HEK293 (cell line): Measurements from ENCODE around the gene SEC11A.
A peak's percentile ranks its signal among the peaks of the same experiment; 100 is the strongest.

Experiments
- AEBP2 ChIP-seq: fragments of 450-650 bp; formaldehyde crosslinking; IDR thresholded peaks from 2 replicates; pipeline ENCODE4 v1.5.1; 2016; ENCODE audit warnings: missing biosample characterization, missing genetic modification characterization, borderline replicate concordance
- EGR2 ChIP-seq: fragments of 450-650 bp; formaldehyde crosslinking; IDR thresholded peaks from 2 replicates; pipeline ENCODE4 v1.5.1; 2016; ENCODE audit warnings: low read depth, missing biosample characterization, missing genetic modification characterization
- FEZF1 ChIP-seq: fragments of 450-650 bp; formaldehyde crosslinking; IDR thresholded peaks from 2 replicates; pipeline ENCODE4 v1.5.1; 2016; ENCODE audit warnings: missing biosample characterization, missing genetic modification characterization
- GLIS1 ChIP-seq: fragments of 450-650 bp; formaldehyde crosslinking; IDR thresholded peaks from 2 replicates; pipeline ENCODE4 v1.5.1; 2016; ENCODE audit warnings: missing biosample characterization, missing genetic modification characterization
- KLF1 ChIP-seq: fragments of 450-650 bp; formaldehyde crosslinking; IDR thresholded peaks from 2 replicates; pipeline ENCODE4 v1.5.1; 2016; ENCODE audit warnings: missing biosample characterization, missing genetic modification characterization
- KLF16 ChIP-seq: fragments of 450-650 bp; formaldehyde crosslinking; IDR thresholded peaks from 2 replicates; pipeline ENCODE4 v1.5.1; 2017; ENCODE audit warnings: missing biosample characterization, missing genetic modification characterization
- PRDM1 ChIP-seq: fragments of 450-650 bp; formaldehyde crosslinking; IDR thresholded peaks from 2 replicates; pipeline ENCODE4; 2016; ENCODE audit warnings: missing biosample characterization, missing genetic modification characterization
- TCF7L2 ChIP-seq: IDR thresholded peaks from 2 replicates; pipeline ENCODE4 v1.6.1; 2011; ENCODE audit warnings: low read depth, mild to moderate bottlenecking, inconsistent platforms, low read length, moderate library complexity, borderline replicate concordance
- TSHZ1 ChIP-seq: fragments of 450-650 bp; formaldehyde crosslinking; IDR thresholded peaks from 2 replicates; pipeline ENCODE4 v1.5.1; 2016; ENCODE audit warnings: missing biosample characterization, missing genetic modification characterization, borderline replicate concordance
- YY2 ChIP-seq: fragments of 450-650 bp; formaldehyde crosslinking; IDR thresholded peaks from 2 replicates; pipeline ENCODE4 v1.5.1; 2016; ENCODE audit warnings: missing biosample characterization, missing genetic modification characterization
- ZBTB10 ChIP-seq: fragments of 450-650 bp; formaldehyde crosslinking; IDR thresholded peaks from 2 replicates; pipeline ENCODE4 v1.5.1; 2016; ENCODE audit warnings: missing biosample characterization, missing genetic modification characterization
- ZBTB21 ChIP-seq: fragments of 450-650 bp; formaldehyde crosslinking; IDR thresholded peaks from 2 replicates; pipeline ENCODE4 v1.5.1; 2017; ENCODE audit warnings: missing biosample characterization, missing genetic modification characterization
- ZBTB48 ChIP-seq: fragments of 450-650 bp; formaldehyde crosslinking; IDR thresholded peaks from 2 replicates; pipeline ENCODE4 v1.5.1; 2016; ENCODE audit warnings: missing biosample characterization, missing genetic modification characterization
- ZNF157 ChIP-seq: fragments of 450-650 bp; formaldehyde crosslinking; IDR thresholded peaks from 2 replicates; pipeline ENCODE4 v1.5.1; 2016; ENCODE audit warnings: missing biosample characterization, missing genetic modification characterization
- ZNF239 ChIP-seq: fragments of 450-650 bp; formaldehyde crosslinking; IDR thresholded peaks from 2 replicates; pipeline ENCODE4 v1.5.1; 2016; ENCODE audit warnings: missing biosample characterization, missing genetic modification characterization
- ZNF366 ChIP-seq: fragments of 450-650 bp; formaldehyde crosslinking; conservative IDR thresholded peaks from 2 replicates; pipeline ENCODE4 v1.5.1; 2016; ENCODE audit warnings: missing biosample characterization, missing genetic modification characterization
- ZNF426 ChIP-seq: fragments of 450-650 bp; formaldehyde crosslinking; IDR thresholded peaks from 2 replicates; pipeline ENCODE4 v1.5.1; 2017; ENCODE audit warnings: missing biosample characterization, missing genetic modification characterization, mild to moderate bottlenecking, inconsistent platforms, moderate library complexity
- ZNF571 ChIP-seq: fragments of 450-650 bp; formaldehyde crosslinking; IDR thresholded peaks from 2 replicates; pipeline ENCODE4 v1.5.0; 2017; ENCODE audit warnings: missing biosample characterization, missing genetic modification characterization
- ZNF585B ChIP-seq: fragments of 450-650 bp; formaldehyde crosslinking; IDR thresholded peaks from 2 replicates; pipeline ENCODE4 v1.5.1; 2016; ENCODE audit warnings: missing biosample characterization, missing genetic modification characterization
- ZNF610 ChIP-seq: fragments of 450-650 bp; formaldehyde crosslinking; IDR thresholded peaks from 2 replicates; pipeline ENCODE4 v1.5.1; 2016; ENCODE audit warnings: missing biosample characterization, missing genetic modification characterization, borderline replicate concordance
- ZNF623 ChIP-seq: fragments of 450-650 bp; formaldehyde crosslinking; IDR thresholded peaks from 2 replicates; pipeline ENCODE4 v1.5.1; 2016; ENCODE audit warnings: missing biosample characterization, missing genetic modification characterization
- ZNF629 ChIP-seq: fragments of 450-650 bp; formaldehyde crosslinking; IDR thresholded peaks from 2 replicates; pipeline ENCODE4 v1.5.1; 2017; ENCODE audit warnings: missing biosample characterization, missing genetic modification characterization
- ZNF692 ChIP-seq: fragments of 450-650 bp; formaldehyde crosslinking; IDR thresholded peaks from 2 replicates; pipeline ENCODE4 v1.5.1; 2016; ENCODE audit warnings: missing biosample characterization, missing genetic modification characterization
- ZNF76 ChIP-seq: fragments of 450-650 bp; formaldehyde crosslinking; IDR thresholded peaks from 2 replicates; pipeline ENCODE4; 2016; ENCODE audit warnings: low read depth, missing biosample characterization, missing genetic modification characterization, borderline replicate concordance
- ZNF791 ChIP-seq: fragments of 450-650 bp; formaldehyde crosslinking; IDR thresholded peaks from 2 replicates; pipeline ENCODE4 v1.5.1; 2016; ENCODE audit warnings: missing biosample characterization, missing genetic modification characterization
- TF ChIP-seq, protein P1 (sequence below): fragments of 450-650 bp; formaldehyde crosslinking; IDR thresholded peaks from 2 replicates; pipeline ENCODE4 v1.5.1; 2017; ENCODE audit warnings: missing biosample characterization, missing genetic modification characterization
- TF ChIP-seq, protein P2 (sequence below): fragments of 450-650 bp; formaldehyde crosslinking; IDR thresholded peaks from 2 replicates; pipeline ENCODE4 v1.5.1; 2016; ENCODE audit warnings: missing biosample characterization, missing genetic modification characterization

SEC11A gene

GRCh38 chr15:84734794-84735479, 19.0 kb upstream of the SEC11A start (continued):
- TF ChIP-seq ZNF692 (tag by site-specific recombination) (no peak; the same call in 1 of the 2 replicates), ZNF623 (no peak), ZNF585B (no peak), FEZF1 (tag by site-specific recombination) (no peak), ZNF426 (tag by site-specific recombination) (no peak), ZNF629 (tag by site-specific recombination) (peak; percentile 55), ZBTB10 (tag by site-specific recombination) (peak; percentile 62), TSHZ1 (tag by site-specific recombination) (no peak), ZBTB21 (no peak), EGR2 (peak; percentile 76), KLF1 (peak; percentile 15; the same call in 1 of the 2 replicates), ZNF571 (tag by site-specific recombination) (no peak), ZNF610 (tag by site-specific recombination) (no peak), TCF7L2 (no peak), YY2 (tag by site-specific recombination) (no peak), AEBP2 (no peak), PRDM1 (tag by site-specific recombination) (peak; percentile 89), ZNF76 (tag by site-specific recombination) (0 out of 2 replicates have a peak, but pooled peaks have one; percentile 53), KLF16 (peak; percentile 62; the same call in 1 of the 2 replicates), ZNF366 (tag by site-specific recombination) (0 out of 2 replicates have a peak, but pooled peaks have one; percentile 50), ZNF157 (tag by site-specific recombination) (0 out of 2 replicates have a peak, but pooled peaks have one; percentile 21), GLIS1 (tag by site-specific recombination) (peak; percentile 51; the same call in 1 of the 2 replicates), ZNF239 (no peak), ZBTB48 (tag by site-specific recombination) (peak; percentile 5; the same call in 1 of the 2 replicates), ZNF791 (tag by site-specific recombination) (0 out of 2 replicates have a peak, but pooled peaks have one; percentile 43)
- TF ChIP-seq, protein P1, sequence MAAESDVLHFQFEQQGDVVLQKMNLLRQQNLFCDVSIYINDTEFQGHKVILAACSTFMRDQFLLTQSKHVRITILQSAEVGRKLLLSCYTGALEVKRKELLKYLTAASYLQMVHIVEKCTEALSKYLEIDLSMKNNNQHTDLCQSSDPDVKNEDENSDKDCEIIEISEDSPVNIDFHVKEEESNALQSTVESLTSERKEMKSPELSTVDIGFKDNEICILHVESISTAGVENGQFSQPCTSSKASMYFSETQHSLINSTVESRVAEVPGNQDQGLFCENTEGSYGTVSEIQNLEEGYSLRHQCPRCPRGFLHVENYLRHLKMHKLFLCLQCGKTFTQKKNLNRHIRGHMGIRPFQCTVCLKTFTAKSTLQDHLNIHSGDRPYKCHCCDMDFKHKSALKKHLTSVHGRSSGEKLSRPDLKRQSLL (tag by site-specific recombination) = no peak
- TF ChIP-seq, protein P2, sequence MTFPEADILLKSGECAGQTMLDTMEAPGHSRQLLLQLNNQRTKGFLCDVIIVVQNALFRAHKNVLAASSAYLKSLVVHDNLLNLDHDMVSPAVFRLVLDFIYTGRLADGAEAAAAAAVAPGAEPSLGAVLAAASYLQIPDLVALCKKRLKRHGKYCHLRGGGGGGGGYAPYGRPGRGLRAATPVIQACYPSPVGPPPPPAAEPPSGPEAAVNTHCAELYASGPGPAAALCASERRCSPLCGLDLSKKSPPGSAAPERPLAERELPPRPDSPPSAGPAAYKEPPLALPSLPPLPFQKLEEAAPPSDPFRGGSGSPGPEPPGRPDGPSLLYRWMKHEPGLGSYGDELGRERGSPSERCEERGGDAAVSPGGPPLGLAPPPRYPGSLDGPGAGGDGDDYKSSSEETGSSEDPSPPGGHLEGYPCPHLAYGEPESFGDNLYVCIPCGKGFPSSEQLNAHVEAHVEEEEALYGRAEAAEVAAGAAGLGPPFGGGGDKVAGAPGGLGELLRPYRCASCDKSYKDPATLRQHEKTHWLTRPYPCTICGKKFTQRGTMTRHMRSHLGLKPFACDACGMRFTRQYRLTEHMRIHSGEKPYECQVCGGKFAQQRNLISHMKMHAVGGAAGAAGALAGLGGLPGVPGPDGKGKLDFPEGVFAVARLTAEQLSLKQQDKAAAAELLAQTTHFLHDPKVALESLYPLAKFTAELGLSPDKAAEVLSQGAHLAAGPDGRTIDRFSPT = 0 out of 2 replicates have a peak, but pooled peaks have one; percentile 52
